NT2/D1 (cell line): ENCODE measurements around the gene CABLES1.

Experiments used
- SUZ12 ChIP-seq: IDR thresholded peaks from 2 replicates; pipeline ENCODE4 v1.6.1; 2011; ENCODE audit not compliant: insufficient read length, insufficient read depth; ENCODE audit errors: extremely low read depth
- YY1 ChIP-seq: IDR thresholded peaks from 2 replicates; pipeline ENCODE4 v1.6.1; 2011; ENCODE audit not compliant: insufficient read length, insufficient read depth
- ZNF274 ChIP-seq: IDR thresholded peaks from 2 replicates; pipeline ENCODE4 v1.6.1; 2011; ENCODE audit warnings: mild to moderate bottlenecking, low read depth, low read length

GRCh38 chr18:23260926-23261590, 125.8 kb downstream of the CABLES1 start:
- TF ChIP-seq YY1 (no peak), ZNF274 (no peak), SUZ12 (no peak)
